HG02642 (cell line): Measurements from ENCODE around the gene PCK1.

Experiments
- ATAC-seq: cut with Tn5 transposase; IDR thresholded peaks from one replicate; pipeline ENCODE4 v1.9.1; 2021; ENCODE audit warnings: mild to moderate bottlenecking; ENCODE audit not compliant: unreplicated experiment, poor library complexity

PCK1 gene

DNA sequence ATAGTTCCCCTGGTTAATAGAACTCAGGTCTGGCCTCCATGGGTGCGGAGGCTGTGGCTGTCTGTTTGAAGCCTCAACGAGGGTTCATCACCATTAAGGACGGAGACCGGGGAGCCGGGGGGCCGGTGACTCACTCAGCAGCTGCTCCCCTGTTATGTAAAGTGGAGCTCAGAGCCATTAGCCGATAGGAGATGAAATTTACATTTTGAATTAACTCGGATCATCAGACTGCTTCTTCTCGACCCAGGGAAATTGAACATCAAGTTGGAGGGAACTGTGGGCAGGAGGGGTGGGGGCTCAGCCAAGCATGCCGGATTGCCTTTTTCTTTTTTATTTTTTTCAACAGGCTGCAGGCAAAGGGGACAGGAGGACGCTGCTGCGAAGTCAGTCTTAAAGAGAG lies 12.3 kb downstream of the PCK1 start:
- no peak for ATAC-seq

DNA sequence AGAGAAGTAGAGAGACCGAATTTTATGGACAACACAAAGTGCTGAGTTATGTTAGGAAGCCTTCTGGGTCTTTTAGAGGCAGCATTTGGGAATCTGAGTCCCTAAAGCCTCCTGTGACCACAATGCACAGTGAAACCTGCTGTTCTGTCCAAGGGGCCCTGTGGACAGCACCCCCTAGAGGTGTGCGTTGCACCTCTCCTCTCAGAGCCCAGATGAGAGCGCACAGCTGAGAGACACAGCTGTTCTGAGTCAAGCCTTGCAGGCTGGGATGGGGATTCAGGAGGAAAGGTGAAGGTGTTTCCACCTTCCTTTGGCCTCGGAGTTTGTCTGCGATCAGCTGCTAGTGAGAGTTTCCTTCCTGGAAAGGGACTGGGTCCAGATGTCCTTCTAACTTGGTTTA lies 13.0 kb downstream of the PCK1 start:
- ATAC-seq: no peak

DNA sequence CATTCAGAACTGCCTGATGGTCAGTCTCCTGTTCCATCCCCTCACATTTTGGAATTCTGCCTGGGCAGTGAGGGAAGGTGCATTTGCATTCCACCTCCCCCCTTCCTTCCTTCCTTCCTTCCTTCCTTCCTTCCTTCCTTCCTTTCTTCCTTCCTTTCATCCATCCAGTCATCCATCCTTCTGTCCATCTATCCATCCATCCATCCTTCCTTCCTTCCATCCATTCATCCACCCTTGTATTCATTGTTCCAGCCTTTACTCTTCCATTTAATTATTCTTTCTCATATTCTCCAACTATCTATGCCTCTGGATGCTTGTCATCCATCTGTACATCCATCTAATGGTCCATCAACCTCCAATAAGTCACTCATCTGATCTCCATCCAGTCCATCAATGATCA lies 14.0 kb downstream of the PCK1 start:
- ATAC-seq: no peak

- no peak for ATAC-seq
These were observed 15.1 kb downstream of the PCK1 start for GRCh38 chr20:57576002-57576401.

- no peak for ATAC-seq
These were observed 16.0 kb downstream of the PCK1 start for GRCh38 chr20:57576617-57577550.

DNA sequence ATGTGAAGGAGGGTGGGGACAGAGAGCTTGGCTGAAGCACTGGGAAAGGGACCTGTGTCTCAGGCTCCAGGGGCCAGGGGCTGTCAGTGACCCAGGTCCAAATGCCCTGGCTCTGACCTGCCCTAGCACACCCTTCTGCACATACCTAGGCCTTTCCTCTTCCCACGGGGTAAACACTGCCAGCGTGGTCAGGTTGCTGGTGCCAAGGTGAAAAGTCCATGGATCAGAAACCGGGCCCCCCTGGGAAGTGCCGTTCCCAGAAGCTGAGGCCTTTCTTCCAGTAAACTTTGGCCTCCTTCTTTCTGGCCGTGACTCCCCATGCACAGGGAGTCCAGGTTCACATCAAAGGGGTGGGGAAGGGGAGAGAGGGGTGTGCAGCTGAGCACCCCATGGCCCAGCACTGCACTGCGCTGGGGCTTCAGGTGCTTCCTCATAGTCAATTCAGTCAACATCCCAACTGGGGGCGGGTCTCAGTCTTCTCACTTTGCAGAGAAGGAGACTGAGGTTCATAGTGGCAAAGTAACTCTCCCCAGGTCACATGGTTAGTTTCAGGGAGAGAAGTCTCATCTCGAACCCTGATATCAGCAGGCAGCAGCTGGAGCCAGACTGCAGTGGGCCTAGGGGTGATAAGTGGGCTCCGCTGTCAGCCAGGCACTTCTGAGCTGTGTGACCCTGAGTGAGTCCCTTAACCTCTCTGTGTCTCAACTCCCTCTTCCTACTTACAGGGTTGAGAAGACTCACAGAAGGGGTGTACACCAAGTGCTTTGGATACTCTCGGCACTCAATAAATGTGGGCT lies 17.0 kb downstream of the PCK1 start:
- ATAC-seq: no peak

DNA sequence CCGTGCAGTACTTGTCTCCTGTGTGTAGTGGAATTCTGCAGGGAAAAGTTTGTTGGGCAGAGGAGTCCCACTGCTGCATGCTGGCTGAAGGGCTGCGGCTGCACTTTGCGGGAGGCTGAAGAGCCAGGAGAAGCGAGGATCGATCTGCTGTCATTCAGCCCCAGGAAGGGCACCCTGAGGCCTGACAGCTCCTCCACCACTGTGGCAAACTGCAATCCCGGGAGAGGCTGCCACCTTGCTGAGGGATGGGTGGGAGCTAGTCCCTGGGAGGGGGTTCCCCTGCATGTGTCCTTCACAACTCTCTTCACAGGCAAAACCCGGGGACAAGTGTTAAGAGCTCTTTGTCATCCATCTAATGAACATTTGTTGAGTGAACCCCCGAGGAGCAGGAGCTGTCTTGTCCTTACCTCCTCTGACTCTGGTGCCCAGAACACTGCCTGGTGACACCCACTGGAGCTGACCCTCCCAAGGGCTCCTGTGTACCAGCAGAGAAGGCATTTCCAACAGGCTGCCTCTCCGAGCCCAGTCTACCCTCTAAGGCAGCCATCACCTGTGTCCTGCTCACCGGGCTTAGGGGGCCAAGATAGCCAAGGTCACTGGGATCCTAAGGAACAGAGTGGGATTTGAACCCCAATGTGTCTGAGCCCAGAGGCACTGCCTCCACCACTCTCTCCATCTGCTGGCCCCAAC lies 17.7 kb downstream of the PCK1 start:
- no peak for ATAC-seq

DNA sequence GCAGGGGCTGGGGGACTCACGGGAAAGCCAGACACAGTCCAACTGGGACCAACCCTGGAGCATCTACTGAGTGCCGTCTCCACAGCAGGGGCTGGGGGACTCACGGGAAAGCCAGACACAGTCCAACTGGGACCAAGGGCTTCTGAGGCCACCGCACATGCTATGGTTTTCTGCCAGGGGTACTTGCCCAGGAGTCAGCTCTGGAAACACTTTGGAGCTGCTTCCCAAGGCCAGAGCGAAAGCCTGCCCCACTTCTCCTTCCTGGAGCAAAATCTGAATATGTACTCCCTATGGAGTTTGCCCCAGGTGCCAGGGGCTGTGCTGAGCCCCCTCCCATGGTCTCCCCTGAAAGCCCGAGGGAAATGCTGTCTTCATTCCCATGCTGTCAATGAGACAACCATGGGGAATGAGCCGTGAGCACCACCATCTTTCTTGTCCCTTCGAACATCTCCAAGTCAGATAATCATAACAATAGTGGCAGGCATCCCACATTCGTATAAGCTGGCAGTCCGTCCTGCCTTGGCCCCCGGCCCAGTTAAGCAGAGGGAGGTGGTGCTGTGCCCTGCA lies 18.5 kb downstream of the PCK1 start:
- ATAC-seq: no peak

DNA sequence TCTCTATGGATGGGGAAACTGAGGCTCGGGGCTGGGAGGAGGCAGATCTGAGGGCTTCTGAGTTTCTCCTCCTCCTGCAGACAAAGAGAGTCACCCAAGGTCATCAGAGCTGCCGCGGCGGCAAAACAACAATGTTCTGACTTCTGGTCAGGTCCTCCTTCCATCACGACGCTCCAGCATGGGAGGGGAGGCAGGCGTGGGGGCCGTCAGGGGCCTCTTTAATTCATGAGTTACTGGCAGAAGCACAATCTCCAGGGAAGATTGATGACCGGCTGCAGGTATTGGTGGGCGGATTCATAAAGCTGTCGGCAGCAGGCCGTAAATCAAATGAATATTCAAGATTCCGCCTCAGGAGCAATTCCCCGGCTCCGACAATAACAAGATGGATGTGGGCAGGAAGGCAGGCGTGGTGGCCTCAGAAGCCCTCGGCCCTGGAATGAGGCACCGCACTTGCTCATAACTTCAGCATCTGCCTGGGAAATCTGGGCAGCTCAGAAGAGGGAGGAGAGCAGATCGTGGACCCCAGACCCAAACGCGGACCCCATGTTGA lies 19.1 kb downstream of the PCK1 start:
- ATAC-seq: no peak

- ATAC-seq: no peak
These were observed 19.7 kb downstream of the PCK1 start for GRCh38 chr20:57580478-57581201.

- no peak for ATAC-seq
These were observed 20.5 kb downstream of the PCK1 start for GRCh38 chr20:57581202-57582028.

DNA sequence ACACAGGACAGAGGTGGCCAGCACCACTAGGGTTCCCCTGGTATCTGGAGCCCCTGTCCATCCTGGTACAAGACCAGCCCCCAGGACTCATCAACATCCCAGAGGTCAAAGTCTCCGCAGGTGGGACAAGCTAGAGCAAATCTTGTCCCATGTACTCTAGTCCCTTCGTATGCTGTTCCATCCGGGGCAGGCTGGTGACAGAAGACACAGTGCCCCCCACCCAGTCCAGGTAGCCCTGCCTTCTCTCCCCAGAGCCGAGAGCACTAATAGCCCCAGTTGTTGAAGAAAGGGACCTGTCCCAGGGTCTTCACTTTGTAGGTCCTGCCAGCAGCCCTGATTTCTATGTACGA lies 21.1 kb downstream of the PCK1 start:
- ATAC-seq: no peak

DNA sequence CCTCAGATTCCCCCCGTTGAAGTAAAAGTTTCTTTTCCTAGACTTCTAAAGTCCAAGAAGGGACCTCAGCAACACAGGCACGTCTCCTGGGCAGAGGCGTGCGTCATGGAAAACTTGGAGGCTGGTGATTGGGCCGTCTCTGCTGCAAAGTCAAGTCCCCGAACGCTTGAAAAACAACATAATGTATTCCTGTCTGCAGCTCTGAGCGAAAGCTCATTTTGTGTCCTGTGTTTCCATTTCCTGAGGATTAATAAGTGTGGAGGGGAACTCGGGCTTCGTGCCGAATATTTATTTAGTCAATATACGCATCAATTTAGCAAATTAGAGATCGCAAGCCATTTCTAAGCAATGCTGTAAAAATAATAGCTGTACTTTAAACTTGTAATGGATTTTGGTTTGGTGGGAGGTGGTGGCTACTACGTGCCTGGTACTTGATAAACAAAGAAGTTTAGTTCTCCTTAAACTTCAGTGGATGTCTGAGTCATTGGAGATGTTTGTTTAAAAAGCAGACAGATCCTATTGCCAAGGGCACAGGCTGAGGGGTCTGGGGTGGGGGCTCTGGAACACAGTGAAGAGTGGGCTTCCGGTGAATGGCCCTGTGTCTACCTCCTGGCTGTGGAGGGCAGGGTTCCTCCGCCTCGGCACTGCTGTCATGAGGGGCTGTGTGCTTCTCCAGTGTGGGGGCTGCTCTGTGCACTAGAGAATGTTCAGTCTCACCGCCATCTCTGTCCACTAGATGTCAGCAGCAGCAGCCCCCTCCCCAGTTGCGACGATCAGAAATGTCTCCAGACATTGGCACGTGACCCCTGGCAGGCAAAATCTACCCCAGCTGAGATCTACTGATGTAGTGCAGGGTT lies 21.8 kb downstream of the PCK1 start:
- ATAC-seq: no peak

DNA sequence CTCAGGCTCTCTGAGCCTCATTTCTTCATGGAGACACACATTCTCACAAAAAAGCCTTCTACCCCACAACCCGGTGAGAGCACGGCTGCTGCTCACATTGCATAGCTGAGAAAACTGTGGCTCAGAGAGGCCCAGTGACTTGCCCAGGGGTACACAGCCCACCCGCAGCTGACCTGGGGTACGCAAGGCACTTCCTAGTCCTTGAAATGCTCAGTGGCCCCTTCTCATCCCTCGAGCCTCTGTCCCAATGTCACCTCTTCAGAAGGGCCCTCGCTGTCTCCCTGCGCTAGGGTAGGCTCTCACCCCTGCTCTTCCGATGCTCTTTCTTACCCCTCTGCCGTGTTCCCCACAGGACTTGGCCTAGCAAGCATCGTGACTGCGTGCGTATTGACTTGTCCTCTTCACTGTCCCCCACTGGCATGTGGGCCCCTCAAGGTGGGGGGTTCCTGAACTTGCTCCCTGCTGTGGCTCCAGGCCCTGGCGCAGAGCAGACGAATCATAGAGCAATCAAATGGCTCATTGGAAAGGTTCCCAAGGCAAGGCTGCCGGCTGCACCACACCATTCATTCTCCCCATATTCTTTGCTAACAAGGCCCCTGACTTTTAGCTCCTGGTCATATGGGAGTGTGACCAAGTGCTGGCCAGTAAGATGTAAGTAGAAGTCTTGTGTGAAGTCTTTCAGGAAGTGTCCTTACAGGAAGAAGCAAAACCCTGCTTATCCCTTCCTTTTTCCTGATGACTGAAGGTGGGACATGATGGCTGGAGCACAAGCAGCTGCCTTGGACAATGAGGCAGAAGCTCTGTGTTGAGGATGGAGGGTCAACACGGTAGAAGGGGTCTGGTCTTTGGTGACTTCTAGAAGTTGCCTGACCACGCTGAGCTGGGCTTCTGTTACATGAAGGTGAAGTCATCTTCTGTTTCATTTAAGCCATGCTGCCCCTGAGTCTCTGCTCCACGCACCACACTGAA lies 22.7 kb downstream of the PCK1 start:
- ATAC-seq: no peak

DNA sequence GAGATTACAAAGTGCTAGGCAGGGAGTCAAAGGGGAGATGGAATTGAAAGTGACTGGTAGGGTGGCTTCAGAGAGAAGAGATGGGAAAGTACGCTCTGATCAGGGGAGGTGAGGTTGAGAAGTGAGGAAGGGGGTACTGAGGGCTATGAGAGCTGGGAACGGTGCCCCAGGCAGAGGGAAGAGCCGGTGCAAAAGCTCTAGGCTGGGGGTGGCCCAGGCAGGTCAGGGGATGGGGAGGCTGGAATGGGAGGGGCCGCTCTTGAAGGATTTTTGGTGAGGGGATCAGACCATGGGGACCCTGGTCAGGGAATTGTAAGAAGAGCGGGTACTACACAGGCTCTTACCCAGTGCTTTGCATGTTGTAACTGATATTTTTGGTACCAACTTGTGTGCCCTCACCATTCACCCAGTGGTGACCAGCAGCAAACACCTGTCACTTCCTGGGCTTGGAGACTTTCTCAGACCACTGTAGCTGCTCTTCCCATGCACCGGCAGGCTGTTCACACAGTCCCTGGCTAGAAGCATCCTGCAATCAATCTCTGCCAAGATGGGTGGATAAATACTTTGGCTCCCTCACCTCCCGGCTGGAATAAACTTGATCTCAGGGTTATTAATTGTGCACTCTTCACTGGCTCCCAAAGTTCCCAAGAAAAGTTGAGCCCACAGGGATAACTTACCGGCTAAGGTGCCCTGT lies 24.0 kb downstream of the PCK1 start:
- no peak for ATAC-seq

DNA sequence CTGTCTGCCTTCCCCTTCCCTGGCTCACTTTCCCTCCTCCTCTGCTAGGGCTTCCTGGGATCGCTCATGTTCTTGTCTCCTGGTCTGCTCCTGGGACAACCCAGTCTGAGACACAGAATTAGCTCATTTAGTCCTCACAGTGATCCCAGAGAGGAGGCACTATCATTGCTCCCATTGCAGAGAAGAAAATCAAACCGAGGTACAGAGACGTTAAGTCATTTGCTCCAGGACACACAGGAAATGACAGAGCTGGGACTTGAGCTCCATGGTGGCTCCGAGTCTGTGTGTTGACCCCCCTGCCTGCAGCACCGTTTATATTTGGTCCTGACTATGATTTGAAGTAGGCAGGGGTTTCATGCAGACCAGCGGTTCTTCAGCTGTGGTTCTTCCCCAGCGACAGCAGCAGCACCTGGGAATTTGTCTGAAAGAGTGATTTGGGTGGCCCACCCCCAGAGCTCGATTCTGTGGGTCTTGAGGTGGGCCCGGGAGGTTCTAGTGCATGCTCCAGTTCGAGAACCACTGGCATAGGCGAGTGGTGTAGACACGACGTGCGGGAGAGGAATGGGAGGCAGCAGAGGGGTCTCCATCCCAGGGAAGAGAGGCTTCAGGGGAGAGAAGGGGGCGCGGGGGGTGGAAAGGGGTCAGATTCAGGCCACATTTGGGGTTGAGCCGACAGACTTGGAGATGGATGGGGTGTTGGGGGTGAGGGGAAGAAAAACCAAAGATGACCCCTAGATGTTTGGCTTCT lies 24.7 kb downstream of the PCK1 start:
- ATAC-seq: no peak
